ENCODE data around the gene PRRC1.

DNA sequence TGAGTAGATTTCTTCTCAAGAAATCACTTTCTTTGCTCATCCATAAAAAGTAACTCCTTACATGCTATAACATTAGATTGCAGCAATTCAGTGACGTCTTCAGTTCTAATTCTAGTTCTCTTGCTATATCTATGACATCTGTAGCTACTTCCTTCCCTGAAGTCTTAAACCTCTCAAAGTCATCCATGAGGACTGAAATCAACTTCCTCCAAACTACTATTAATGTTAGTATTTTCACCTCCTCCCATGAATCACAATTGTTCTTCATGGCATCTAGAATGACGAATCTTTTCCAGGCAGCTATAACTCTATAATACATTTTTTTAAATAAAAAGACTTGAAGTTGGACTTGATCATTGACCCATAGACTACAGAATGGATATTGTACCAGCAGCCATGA, 46.2 kb upstream of the PRRC1 start:
- TF ChIP-seq MEF2A (IDR thresholded peaks at IDR 0.05; ENCODE audit: control insufficient read depth, low read depth, low read length) (no peak), SPI1 (IDR thresholded peaks at IDR 0.05; ENCODE audit: borderline replicate concordance, low read depth, low read length) (no peak), TEAD4 (IDR thresholded peaks at IDR 0.05; ENCODE audit: low read length) (no peak), TEAD4 (CRISPR knock-in tag; IDR thresholded peaks at IDR 0.05; ENCODE audit: borderline replicate concordance) (no peak), MXI1 (IDR thresholded peaks at IDR 0.05; ENCODE audit: low read depth, low read length) (no peak), FOXM1 (IDR thresholded peaks at IDR 0.05; ENCODE audit: low read depth) (no peak), FOXM1 (CRISPR knock-in tag; IDR thresholded peaks at IDR 0.05; ENCODE audit: low read depth) (no peak)
- TF ChIP-seq, protein P1, sequence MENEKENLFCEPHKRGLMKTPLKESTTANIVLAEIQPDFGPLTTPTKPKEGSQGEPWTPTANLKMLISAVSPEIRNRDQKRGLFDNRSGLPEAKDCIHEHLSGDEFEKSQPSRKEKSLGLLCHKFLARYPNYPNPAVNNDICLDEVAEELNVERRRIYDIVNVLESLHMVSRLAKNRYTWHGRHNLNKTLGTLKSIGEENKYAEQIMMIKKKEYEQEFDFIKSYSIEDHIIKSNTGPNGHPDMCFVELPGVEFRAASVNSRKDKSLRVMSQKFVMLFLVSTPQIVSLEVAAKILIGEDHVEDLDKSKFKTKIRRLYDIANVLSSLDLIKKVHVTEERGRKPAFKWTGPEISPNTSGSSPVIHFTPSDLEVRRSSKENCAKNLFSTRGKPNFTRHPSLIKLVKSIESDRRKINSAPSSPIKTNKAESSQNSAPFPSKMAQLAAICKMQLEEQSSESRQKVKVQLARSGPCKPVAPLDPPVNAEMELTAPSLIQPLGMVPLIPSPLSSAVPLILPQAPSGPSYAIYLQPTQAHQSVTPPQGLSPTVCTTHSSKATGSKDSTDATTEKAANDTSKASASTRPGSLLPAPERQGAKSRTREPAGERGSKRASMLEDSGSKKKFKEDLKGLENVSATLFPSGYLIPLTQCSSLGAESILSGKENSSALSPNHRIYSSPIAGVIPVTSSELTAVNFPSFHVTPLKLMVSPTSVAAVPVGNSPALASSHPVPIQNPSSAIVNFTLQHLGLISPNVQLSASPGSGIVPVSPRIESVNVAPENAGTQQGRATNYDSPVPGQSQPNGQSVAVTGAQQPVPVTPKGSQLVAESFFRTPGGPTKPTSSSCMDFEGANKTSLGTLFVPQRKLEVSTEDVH (IDR thresholded peaks at IDR 0.05; ENCODE audit: low read depth, partially characterized antibody), result no peak

All from K562 (cell line).